HepG2 (cell line): ENCODE results near the gene TGIF1. TPM values are rescaled to one million over a fixed set of nuclear protein-coding genes. Genes with fewer than 3 reads are reported as not detected.

Source experiments
- CBX5 ChIP-seq: sonication (generic); formaldehyde crosslinking; IDR thresholded peaks from 2 replicates; pipeline ENCODE4 v1.4.0; 2020; ENCODE audit warnings: missing genetic modification reagents, borderline replicate concordance
- GFI1 ChIP-seq: sonication (generic); formaldehyde crosslinking; IDR thresholded peaks from 2 replicates; pipeline ENCODE4 v1.5.0; 2020; ENCODE audit warnings: missing genetic modification reagents, mild to moderate bottlenecking, borderline replicate concordance
- HOXA5 ChIP-seq: sonication (generic); formaldehyde crosslinking; IDR thresholded peaks from 2 replicates; pipeline ENCODE4 v1.4.0; 2020; ENCODE audit warnings: missing genetic modification reagents
- HOXD1 ChIP-seq: sonication (generic); formaldehyde crosslinking; IDR thresholded peaks from 2 replicates; pipeline ENCODE4 v1.5.0; 2020; ENCODE audit warnings: missing genetic modification reagents
- KLF11 ChIP-seq: IDR thresholded peaks from 2 replicates; pipeline ENCODE4 v1.6.1; 2016; ENCODE audit warnings: missing compliant biosample characterization
- MBNL3 ChIP-seq: fragments of 250-450 bp; sonication (Bioruptor Pico); conservative IDR thresholded peaks from 2 replicates; pipeline ENCODE4 v1.8.0; 2022; ENCODE audit warnings: mild to moderate bottlenecking, inconsistent platforms
- PCBP1 ChIP-seq: fragments of 200-400 bp; formaldehyde crosslinking; IDR thresholded peaks from 2 replicates; pipeline ENCODE4 v1.6.1; 2017; ENCODE audit warnings: mild to moderate bottlenecking, low read depth, low read length, borderline replicate concordance
- PITX1 ChIP-seq: sonication (generic); formaldehyde crosslinking; IDR thresholded peaks from 2 replicates; pipeline ENCODE4 v1.5.1; 2020; ENCODE audit warnings: mild to moderate bottlenecking, missing genetic modification reagents
- RBM22 ChIP-seq: fragments of 200-400 bp; formaldehyde crosslinking; optimal IDR thresholded peaks from 2 replicates; pipeline ENCODE3; 2017; ENCODE audit warnings: mild to moderate bottlenecking, low read length, moderate library complexity
- SAFB2 ChIP-seq: sonication (generic); formaldehyde crosslinking; IDR thresholded peaks from 2 replicates; pipeline ENCODE4 v1.5.1; 2020; ENCODE audit warnings: missing genetic modification reagents, low read depth, mild to moderate bottlenecking, borderline replicate concordance
- SOX6 ChIP-seq, 2 experiments: fragments of 450-650 bp in 1 of 2; sonication (generic) in 1 of 2; formaldehyde crosslinking in 1 of 2; IDR thresholded peaks; 2 replicates each; pipeline versions ENCODE4 v1.4.0 to v1.6.1; 2017 to 2020; ENCODE audit warnings: antibody characterized with exemption in 1 of 2, mild to moderate bottlenecking in 1 of 2, missing genetic modification reagents in 1 of 2
- SP5 ChIP-seq: IDR thresholded peaks from 2 replicates; pipeline ENCODE4 v1.6.1; 2016; ENCODE audit warnings: low read depth, borderline replicate concordance
- TBX2 ChIP-seq: sonication (generic); formaldehyde crosslinking; IDR thresholded peaks from 2 replicates; pipeline ENCODE4 v1.5.0; 2020; ENCODE audit warnings: missing genetic modification reagents, mild to moderate bottlenecking, borderline replicate concordance
- ZFX ChIP-seq: sonication (generic); formaldehyde crosslinking; IDR thresholded peaks from 2 replicates; pipeline ENCODE4 v1.4.0; 2020; ENCODE audit warnings: mild to moderate bottlenecking, low read depth, missing genetic modification reagents, moderate library complexity
- ZFY ChIP-seq: sonication (generic); formaldehyde crosslinking; IDR thresholded peaks from 2 replicates; pipeline ENCODE4 v1.4.0; 2020; ENCODE audit warnings: missing genetic modification reagents
- ZNF292 ChIP-seq: sonication (generic); formaldehyde crosslinking; IDR thresholded peaks from 2 replicates; pipeline ENCODE4 v1.8.1; 2022; ENCODE audit warnings: mild to moderate bottlenecking, low read depth, missing genetic modification reagents, borderline replicate concordance
- ZNF678 ChIP-seq: sonication (generic); formaldehyde crosslinking; IDR thresholded peaks from 2 replicates; pipeline ENCODE4 v1.4.0; 2020; ENCODE audit warnings: mild to moderate bottlenecking, missing genetic modification reagents
- polyA plus RNA-seq, 8 experiments: library from polyadenylated mRNA; depleted of rRNA in 3 of 8; stranded (reverse) in 7 of 8; unstranded in 1 of 8; fragments of >200 nt; fragmentation: Illumina TruSeq in 4 of 8; extraction: Trizol in 4 of 8; gene quantifications; 2 replicates each; pipeline versions ENCODE4 v1.2.1 to v1.2.3, GENCODE V29; 2011 to 2016; ENCODE audit warnings: low read depth in 4 of 8, missing spikeins in 1 of 8, mixed read lengths in 1 of 8; ENCODE audit not compliant: insufficient read depth in 1 of 8
- total RNA-seq, 5 experiments: library from RNA; depleted of rRNA; stranded (reverse); fragments of >200 nt; fragmentation: Illumina TruSeq; extraction: Trizol; gene quantifications; 2 replicates each; pipeline ENCODE4 v1.2.3, GENCODE V29; 2016; ENCODE audit warnings: low read depth in 1 of 5
- TF ChIP-seq, protein P1 (sequence below): IDR thresholded peaks from 2 replicates; pipeline ENCODE4 v1.6.1; 2016; ENCODE audit warnings: mild to moderate bottlenecking
- TF ChIP-seq, protein P2 (sequence below): sonication (generic); formaldehyde crosslinking; IDR thresholded peaks from 2 replicates; pipeline ENCODE4 v1.5.1; 2020; ENCODE audit warnings: mild to moderate bottlenecking, missing genetic modification reagents, moderate library complexity
- TF ChIP-seq, protein P3 (sequence below): sonication (generic); formaldehyde crosslinking; IDR thresholded peaks from 2 replicates; pipeline ENCODE4 v1.9.0; 2022; ENCODE audit warnings: missing genetic modification reagents, mild to moderate bottlenecking, borderline replicate concordance
- TF ChIP-seq, protein P4 (sequence below): sonication (generic); formaldehyde crosslinking; IDR thresholded peaks from 2 replicates; pipeline ENCODE4 v1.4.0; 2020; ENCODE audit warnings: missing genetic modification reagents

The TGIF1 gene
- total and polyA plus RNA-seq, 2 of the 13 experiments (the other 11 are each of a cell fraction or from before 2014, with no cell fraction given) = 50.0 to 76.1 TPM

DNA sequence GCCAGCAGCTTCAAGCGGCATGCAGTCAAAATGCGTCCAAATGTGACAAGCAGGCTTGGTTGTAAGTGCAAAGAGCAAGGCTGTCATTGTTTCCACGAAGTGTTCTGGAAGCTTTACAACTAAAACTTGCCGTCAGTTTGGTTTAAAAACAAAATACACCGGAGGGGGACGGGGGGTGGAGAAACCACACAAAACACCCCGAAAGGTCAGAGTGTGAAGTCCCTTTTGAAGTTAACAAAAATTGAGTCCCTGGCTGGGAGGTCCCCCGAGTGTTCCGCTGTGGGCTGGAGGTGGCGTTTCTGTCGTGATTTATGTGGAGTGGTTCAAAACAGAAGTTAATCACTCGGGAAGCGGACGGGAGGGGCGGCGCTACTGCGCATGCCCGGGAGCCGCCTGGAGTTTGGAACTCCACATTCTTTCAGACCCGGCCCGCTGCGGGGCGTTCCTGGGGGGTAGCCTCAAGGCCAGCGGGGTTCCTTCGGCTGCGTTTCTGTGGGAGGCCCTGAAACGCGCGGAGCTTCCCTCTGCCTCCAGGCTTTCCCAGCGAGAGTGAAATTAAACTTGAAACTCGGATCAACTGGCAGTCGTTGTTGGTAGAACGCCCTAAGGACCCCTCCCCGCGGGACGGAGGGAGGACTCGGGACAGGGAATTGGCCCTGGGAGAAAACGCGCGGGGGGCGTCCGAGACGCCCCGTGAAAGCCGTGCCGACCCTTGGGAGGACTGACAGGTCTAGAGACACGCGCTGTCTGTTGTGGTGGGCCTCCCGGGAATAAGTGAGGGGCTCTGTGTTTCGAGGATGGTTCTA is 1.4 kb downstream of the TGIF1 start (continued):
- peak; percentile 68 for TF ChIP-seq RBM22
- TF ChIP-seq, protein P1, sequence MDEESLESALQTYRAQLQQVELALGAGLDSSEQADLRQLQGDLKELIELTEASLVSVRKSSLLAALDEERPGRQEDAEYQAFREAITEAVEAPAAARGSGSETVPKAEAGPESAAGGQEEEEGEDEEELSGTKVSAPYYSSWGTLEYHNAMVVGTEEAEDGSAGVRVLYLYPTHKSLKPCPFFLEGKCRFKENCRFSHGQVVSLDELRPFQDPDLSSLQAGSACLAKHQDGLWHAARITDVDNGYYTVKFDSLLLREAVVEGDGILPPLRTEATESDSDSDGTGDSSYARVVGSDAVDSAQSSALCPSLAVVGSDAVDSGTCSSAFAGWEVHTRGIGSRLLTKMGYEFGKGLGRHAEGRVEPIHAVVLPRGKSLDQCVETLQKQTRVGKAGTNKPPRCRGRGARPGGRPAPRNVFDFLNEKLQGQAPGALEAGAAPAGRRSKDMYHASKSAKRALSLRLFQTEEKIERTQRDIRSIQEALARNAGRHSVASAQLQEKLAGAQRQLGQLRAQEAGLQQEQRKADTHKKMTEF (CRISPR knock-in tag) = peak; percentile 58; the same call in 1 of the 2 replicates
- no peak for TF ChIP-seq ZNF678 (CRISPR knock-in tag)
- no peak for TF ChIP-seq SOX6 (IDR thresholded peaks at IDR 0.05)
- TF ChIP-seq SOX6 (CRISPR knock-in tag; IDR thresholded peaks at IDR 0.05) = peak; percentile 28; the same call in 1 of the 2 replicates
- TF ChIP-seq, protein P2, sequence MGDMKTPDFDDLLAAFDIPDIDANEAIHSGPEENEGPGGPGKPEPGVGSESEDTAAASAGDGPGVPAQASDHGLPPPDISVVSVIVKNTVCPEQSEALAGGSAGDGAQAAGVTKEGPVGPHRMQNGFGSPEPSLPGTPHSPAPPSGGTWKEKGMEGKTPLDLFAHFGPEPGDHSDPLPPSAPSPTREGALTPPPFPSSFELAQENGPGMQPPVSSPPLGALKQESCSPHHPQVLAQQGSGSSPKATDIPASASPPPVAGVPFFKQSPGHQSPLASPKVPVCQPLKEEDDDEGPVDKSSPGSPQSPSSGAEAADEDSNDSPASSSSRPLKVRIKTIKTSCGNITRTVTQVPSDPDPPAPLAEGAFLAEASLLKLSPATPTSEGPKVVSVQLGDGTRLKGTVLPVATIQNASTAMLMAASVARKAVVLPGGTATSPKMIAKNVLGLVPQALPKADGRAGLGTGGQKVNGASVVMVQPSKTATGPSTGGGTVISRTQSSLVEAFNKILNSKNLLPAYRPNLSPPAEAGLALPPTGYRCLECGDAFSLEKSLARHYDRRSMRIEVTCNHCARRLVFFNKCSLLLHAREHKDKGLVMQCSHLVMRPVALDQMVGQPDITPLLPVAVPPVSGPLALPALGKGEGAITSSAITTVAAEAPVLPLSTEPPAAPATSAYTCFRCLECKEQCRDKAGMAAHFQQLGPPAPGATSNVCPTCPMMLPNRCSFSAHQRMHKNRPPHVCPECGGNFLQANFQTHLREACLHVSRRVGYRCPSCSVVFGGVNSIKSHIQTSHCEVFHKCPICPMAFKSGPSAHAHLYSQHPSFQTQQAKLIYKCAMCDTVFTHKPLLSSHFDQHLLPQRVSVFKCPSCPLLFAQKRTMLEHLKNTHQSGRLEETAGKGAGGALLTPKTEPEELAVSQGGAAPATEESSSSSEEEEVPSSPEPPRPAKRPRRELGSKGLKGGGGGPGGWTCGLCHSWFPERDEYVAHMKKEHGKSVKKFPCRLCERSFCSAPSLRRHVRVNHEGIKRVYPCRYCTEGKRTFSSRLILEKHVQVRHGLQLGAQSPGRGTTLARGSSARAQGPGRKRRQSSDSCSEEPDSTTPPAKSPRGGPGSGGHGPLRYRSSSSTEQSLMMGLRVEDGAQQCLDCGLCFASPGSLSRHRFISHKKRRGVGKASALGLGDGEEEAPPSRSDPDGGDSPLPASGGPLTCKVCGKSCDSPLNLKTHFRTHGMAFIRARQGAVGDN = peak; percentile 53
- TF ChIP-seq PITX1 (CRISPR knock-in tag) = peak; percentile 56
- TF ChIP-seq, protein P3, sequence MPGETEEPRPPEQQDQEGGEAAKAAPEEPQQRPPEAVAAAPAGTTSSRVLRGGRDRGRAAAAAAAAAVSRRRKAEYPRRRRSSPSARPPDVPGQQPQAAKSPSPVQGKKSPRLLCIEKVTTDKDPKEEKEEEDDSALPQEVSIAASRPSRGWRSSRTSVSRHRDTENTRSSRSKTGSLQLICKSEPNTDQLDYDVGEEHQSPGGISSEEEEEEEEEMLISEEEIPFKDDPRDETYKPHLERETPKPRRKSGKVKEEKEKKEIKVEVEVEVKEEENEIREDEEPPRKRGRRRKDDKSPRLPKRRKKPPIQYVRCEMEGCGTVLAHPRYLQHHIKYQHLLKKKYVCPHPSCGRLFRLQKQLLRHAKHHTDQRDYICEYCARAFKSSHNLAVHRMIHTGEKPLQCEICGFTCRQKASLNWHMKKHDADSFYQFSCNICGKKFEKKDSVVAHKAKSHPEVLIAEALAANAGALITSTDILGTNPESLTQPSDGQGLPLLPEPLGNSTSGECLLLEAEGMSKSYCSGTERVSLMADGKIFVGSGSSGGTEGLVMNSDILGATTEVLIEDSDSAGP (CRISPR knock-in tag) = peak; percentile 6; the same call in 1 of the 2 replicates
- 0 out of 2 replicates have a peak, but pooled peaks have one; percentile 26 for TF ChIP-seq SP5 (CRISPR knock-in tag)
- 0 out of 2 replicates have a peak, but pooled peaks have one; percentile 30 for TF ChIP-seq SAFB2 (CRISPR knock-in tag)
- 0 out of 2 replicates have a peak, but pooled peaks have one; percentile 67 for TF ChIP-seq PCBP1
- 0 out of 2 replicates have a peak, but pooled peaks have one; percentile 3 for TF ChIP-seq KLF11 (CRISPR knock-in tag)
- 0 out of 2 replicates have a peak, but pooled peaks have one; percentile 8 for TF ChIP-seq CBX5 (CRISPR knock-in tag)
- TF ChIP-seq HOXA5 (CRISPR knock-in tag) = 0 out of 2 replicates have a peak, but pooled peaks have one; percentile 13
- no peak for TF ChIP-seq MBNL3 (CRISPR knock-in tag)
- peak; percentile 77; the same call in 1 of the 2 replicates for TF ChIP-seq GFI1 (CRISPR knock-in tag)
- peak; percentile 33; the same call in 1 of the 2 replicates for TF ChIP-seq ZFY (CRISPR knock-in tag)
- TF ChIP-seq ZFX (CRISPR knock-in tag) = peak; percentile 46
- 0 out of 2 replicates have a peak, but pooled peaks have one; percentile 40 for TF ChIP-seq ZNF292 (CRISPR knock-in tag)
- peak; percentile 47; the same call in 1 of the 2 replicates for TF ChIP-seq HOXD1 (CRISPR knock-in tag)
- TF ChIP-seq, protein P4, sequence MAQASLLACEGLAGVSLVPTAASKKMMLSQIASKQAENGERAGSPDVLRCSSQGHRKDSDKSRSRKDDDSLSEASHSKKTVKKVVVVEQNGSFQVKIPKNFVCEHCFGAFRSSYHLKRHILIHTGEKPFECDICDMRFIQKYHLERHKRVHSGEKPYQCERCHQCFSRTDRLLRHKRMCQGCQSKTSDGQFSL = no peak
- peak; percentile 46; the same call in 1 of the 2 replicates for TF ChIP-seq TBX2 (CRISPR knock-in tag)
